Activated T-cell treated with anti-CD3 and anti-CD28 coated beads, Interleukin-2, amount 50 U/mL, for 1 hour (primary cell): Measurements from ENCODE around the gene HDAC9.

Experiments used
- DNase-seq: peaks from one replicate; pipeline ENCODE4 v3.0.0-alpha.2; 2020

The HDAC9 gene

DNA sequence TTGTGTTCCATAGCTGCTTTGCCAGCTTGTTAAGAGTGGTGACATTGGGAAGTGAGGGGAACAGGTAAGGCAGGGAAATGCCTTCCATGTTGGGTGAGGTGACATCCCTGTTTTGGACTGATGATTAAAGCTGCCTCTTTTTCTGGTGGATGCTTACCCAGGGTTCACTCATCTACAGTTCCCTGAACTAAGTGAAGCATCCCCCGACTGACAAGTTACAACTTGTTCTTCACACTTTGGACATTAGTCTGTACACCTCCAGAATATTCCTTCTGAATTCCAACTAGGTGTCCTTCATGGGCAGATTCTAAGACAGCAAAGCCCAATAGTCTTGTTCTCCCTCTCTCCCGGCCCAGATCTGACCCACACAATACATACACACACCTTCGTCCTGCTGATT, 63.4 kb downstream of the HDAC9 start:
- DNase-seq: no peak

DNA sequence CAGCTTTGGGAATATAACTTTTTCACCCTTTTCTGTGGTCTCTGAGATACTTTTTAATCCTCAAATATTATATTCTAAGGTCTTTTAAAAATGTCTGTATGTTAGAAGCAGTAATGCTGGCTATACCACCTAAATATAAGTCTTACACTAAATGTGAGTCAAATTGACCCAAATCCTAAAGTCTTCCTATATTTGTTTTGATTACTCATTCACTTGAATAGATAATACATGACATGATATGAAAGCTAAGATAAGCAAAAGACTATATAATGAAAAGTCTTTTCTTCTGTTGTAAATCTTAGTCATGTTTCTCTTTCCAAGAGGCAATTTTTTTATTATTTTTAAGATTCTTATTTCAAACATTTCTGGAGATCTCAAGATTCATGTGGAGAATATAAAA, 64.2 kb downstream of the HDAC9 start:
- no peak for DNase-seq

GRCh38 chr7:18564779-18565178, 69.2 kb downstream of the HDAC9 start:
- no peak for DNase-seq

DNA sequence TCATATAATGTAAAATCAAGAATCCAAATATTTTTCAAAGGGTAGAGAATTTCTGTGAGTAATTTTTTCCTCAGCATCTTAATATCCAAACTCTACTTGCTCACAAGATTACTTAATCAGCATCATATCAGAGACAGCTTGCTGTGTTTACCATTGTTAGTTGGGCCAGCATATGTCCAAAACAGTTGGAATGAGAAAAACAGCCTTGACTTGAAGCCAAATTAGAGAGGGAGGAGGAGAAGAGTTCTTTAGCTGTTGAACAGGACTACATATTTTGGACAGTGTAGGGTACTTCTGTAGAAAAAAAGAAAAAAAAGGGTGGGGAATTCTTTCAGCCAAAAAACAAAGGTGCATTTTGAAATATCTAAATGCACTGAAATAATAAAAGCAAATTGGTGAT, 69.8 kb downstream of the HDAC9 start:
- DNase-seq: no peak

DNA sequence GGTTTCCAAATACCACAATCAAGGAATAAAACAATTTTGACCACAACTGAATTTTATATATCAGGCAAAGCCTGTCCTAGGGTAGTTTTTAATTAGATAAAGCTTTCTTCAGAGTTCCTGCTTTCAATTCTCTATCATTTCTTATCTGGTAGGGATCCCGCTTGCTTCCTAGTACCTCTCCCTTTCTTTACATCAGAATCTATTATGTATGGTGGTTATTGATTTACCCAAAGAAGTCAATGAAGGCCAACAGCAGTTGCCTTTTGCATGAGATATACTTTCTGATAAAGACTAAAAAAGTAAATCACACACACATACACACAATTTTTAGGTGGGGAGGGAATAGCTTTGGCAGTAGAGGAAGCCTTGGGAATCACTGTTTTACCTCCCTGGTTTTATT, 70.7 kb downstream of the HDAC9 start:
- DNase-seq: no peak

GRCh38 chr7:18566829-18567228, 71.3 kb downstream of the HDAC9 start:
- DNase-seq: no peak

- no peak for DNase-seq
These were observed 74.9 kb downstream of the HDAC9 start for GRCh38 chr7:18570441-18570840.

DNA sequence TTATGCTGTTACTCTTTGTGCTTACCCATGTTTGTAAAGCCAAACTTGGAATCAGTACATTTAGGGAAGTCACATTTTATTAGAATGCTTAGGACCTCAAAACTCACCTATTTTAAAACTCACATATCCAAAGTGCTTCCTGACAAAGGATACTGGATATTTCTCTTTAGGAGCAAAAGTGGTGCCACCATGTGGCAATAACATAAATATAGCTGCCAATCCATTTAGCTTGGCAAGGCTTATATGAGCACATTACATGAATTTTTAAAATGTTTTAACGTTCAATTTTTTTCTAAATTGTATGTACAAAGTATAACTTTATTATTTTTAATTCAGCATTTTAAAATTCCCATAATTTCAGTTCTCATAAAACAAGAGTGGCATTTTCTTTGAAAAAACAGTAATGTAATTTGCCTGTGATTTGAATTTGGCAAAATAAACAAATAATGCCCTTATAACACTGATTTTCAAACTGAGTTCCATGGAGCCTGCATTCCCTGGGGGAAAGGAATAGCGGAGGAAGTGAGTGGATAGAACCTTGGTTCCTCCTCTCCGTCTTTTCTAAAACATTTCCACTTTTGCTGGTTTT, 75.4 kb downstream of the HDAC9 start:
- DNase-seq: no peak

DNA sequence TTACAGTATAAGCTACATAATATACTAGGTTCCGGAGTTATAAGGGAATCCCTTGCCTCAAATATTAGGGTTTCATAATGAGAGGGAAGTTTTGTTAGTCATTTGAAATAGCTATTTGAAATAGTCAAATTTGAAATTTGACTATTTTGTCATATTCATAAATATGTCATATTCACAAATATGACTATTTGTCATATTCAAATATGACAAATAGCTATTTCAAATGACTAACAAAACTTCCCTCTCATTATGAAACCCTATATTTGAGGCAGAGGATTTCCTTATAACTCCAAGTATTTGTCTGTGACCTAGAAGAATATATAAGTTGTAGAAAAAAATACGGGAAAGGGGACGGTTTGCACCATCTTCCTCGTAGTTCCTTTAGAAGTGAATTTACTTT, 76.6 kb downstream of the HDAC9 start:
- no peak for DNase-seq

DNA sequence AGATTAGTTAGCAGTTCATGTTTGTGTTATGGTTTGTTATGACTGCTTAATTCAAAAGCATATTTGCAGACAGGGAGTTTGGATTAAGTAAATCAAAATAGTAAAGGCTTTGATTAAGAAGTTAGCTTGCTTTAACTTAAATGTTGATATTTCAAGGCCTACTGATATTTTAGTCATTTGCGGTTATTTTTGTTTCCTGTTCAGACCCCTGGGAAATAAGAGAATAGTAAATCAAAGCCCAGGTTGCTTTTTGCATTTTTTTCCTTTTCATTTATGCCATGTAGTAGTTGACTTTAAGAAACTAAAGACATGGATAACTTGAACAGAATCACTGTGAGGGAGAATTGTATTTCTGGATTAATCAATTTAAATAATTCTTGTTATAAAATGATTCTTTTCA, 77.3 kb downstream of the HDAC9 start:
- DNase-seq: no peak

- no peak for DNase-seq
These were observed 78.1 kb downstream of the HDAC9 start for GRCh38 chr7:18573410-18574234.

GRCh38 chr7:18574235-18574540, 78.6 kb downstream of the HDAC9 start:
- DNase-seq: no peak

GRCh38 chr7:18574676-18575075, 79.1 kb downstream of the HDAC9 start:
- no peak for DNase-seq

DNA sequence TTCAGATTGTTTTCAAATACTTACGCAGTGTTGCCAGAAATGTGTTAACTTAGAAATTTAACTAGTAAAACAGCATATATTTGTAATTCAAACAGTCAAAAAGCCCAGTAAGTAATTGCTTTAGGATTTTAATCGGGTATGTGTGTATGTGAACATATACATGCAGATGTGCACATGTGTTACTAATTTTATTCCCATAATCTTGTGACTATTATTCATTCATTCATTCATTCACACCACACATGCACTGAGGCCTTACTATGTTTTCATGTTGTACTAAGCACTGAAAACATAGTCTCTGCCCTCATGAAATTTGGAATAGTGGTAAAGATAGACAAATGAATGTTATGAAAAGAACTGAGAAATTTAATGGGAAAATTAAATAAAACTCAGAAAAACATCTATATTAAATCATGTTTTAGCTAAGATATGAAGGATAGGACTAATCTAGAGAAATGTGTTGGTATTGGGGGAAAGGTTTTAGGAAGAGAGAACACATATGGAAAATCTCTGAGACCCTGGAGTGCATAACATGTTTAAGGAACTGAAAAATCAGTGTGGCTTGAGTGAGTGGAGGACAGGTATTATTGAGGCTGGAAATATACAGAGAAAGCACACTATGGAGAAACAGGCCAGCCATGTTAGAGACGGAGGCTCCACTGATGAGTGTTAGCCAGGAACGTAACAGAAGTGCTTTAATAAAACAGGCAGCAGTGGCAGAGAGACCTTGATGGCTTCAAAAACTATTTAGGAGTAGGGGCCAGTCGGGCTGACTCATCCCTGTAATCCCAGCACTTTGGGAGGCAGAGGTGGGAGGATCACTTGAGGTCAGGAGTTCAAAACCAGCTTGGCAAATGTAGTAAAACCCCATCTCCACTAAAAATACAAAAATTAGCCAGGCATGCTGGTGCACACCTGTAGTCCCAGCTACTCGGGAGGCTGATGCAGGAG, 80.3 kb downstream of the HDAC9 start:
- no peak for DNase-seq

DNA sequence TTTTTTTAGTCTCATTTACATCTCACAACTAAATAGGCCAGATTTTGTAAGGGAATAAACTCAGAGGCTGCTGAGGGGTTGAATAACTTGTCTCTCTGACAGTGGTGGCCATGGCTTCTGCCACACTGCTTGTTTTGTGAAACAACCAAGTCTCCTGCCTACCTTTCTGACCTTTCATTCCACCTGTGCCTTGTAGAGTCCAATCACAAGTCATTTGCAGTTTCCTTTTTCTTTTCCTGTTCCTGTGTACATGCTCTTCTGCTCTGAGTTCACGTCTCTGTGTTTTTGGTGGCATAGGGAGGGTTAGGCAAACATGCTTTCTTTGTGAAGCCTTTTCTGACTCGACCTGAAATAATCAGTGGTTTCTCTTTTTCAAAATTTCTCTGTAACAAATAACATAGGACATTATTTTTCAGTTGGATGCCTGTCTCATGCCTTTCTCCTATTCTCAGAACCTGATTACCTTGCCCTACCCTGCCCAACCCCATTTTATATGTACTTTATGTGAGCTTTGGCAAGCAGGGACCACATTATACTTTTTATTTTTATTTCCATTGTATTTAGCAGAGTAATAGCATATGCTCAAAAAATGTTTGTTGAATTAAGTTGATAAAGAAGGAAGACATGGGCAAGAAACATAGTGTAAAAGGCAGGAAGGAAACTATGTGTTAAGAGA, 81.7 kb downstream of the HDAC9 start:
- DNase-seq: no peak

DNA sequence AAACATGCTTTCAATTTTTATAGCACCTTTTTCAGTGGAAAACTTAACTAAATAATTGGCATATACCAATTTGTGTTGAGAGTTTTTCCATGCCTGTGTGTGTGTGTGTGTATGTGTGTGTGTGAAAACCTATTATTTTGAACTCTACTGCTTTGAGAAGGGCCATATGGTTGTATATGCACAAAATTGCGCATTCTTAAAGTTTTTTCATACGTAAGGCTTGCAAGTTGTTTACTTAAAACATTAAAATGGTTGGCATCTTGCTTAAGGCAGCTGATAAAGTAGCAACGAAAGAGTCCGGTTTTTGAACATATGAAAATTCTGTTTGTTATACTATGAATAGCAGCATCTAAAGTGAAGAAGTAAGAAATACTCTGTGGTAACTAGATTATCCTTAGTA, 84.1 kb downstream of the HDAC9 start:
- DNase-seq: no peak

- DNase-seq: no peak
These were observed 85.4 kb downstream of the HDAC9 start for GRCh38 chr7:18580950-18581349.

DNA sequence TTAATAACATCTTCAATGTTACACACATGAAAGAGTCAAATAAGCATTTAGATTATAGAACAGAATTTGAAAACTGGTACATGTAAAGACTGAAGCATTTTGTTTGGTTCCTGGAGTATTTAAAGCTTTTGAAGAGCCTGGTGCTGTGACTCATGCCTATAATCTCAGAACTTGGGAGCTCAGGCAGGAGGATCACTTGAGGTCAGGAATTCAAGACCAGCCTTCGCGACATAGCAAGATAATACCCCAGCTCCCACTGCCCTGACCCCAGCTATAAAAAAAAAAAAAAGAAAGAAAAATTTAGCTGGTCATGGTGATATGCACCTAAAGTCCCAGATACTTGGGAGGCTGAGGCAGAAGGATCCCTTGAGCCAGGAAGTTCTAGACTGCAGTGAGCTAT, 87.8 kb downstream of the HDAC9 start:
- DNase-seq: no peak

DNA sequence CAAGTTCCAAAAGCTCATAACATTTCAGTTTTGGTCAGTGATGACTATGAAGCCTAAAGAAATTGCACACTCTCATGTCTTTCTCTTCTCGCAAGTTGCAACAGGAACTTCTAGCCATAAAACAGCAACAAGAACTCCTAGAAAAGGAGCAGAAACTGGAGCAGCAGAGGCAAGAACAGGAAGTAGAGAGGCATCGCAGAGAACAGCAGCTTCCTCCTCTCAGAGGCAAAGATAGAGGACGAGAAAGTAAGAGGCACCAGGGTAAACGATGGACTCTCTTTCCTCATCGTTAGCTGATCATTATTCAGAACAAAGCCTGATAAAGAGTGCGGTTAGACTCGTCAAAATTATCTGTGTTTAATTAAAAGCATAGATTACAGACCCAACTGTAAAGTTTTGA, 94.7 kb downstream of the HDAC9 start:
- DNase-seq: no peak

DNA sequence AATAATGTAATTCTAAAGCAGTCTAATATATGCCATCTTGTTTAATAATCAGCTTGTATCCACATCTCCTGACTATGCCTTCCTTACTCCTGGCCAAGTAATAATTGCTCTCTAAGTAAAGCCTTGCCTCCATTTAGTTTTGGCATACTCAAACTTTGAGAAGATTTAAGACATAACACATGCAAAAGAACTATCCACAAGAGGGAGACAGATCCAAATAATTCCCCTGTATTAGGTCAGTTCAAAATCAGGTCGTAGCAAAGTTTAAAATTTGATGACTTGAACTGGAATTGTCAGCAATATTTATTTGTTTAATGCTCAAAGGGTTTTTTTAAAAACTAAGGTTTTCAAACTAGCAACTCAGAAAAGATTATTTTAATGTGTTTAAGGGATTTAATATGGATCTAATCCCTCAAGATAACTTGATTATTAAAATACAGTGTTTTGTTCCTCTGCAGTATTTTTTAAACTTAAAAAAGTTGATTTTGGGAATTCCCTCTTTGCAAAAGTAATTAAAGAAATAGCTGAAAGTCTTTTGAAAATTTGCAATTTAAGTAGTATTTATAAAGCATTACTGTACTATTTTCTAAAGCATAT, 95.3 kb downstream of the HDAC9 start:
- DNase-seq: no peak

- no peak for DNase-seq
These were observed 98.2 kb downstream of the HDAC9 start for GRCh38 chr7:18593602-18594279.

- DNase-seq: no peak
These were observed 102.2 kb downstream of the HDAC9 start for GRCh38 chr7:18597754-18598153.
